ENCODE measurements around the gene FILIP1. TPM values are rescaled to one million over a fixed set of nuclear protein-coding genes. Genes with fewer than 3 reads are reported as not detected.
A peak's percentile ranks its signal among the peaks of the same experiment; 100 is the strongest.

Gene FILIP1
- total and polyA plus RNA-seq, 10 of the 15 experiments (the other 5 are each of a cell fraction or from before 2014, with no cell fraction given), result 0.23 to 2.0 (median 0.44) TPM

GRCh38 chr6:75243333-75244062, 250.1 kb downstream of the FILIP1 start, which contains the start of gene COX7A2 (continued):
- TF ChIP-seq PBX3 (IDR thresholded peaks at IDR 0.05; ENCODE audit: insufficient replicate concordance, low read depth, low read length) (peak; percentile 40), MTA3 (IDR thresholded peaks at IDR 0.05; ENCODE audit: borderline replicate concordance, low read length) (peak; percentile 84; the same call in 1 of the 2 replicates), ZNF384 (IDR thresholded peaks at IDR 0.05; ENCODE audit: borderline replicate concordance, low read depth, low read length) (no peak), SREBF2 (IDR thresholded peaks at IDR 0.05; ENCODE audit: low read length) (no peak), TCF7 (IDR thresholded peaks at IDR 0.05; ENCODE audit: borderline replicate concordance) (no peak), KLF5 (IDR thresholded peaks at IDR 0.05; ENCODE audit: partially characterized antibody) (peak; percentile 46), MYB (IDR thresholded peaks at IDR 0.05; ENCODE audit: borderline replicate concordance, low read depth, low read length) (peak; percentile 87), IKZF1 (conservative IDR thresholded peaks at IDR 0.05) (peak; percentile 71), CTCF (IDR thresholded peaks at IDR 0.05 in 2 of 3, conservative IDR thresholded peaks at IDR 0.05 in 1 of 3; ENCODE audit: control insufficient read depth in 2 of 3, extremely low read depth in 1 of 3, insufficient read depth in 1 of 3, low read depth in 3 of 3, low read length in 3 of 3) (no peak), PKNOX1 (IDR thresholded peaks at IDR 0.05) (peak; percentile 87), CBFB (IDR thresholded peaks at IDR 0.05; ENCODE audit: low read depth) (peak; percentile 94), NFXL1 (IDR thresholded peaks at IDR 0.05; ENCODE audit: borderline replicate concordance) (no peak), POLR2A (IDR thresholded peaks at IDR 0.05; ENCODE audit: low read depth, low read length) (peak; percentile 97), SIN3A (IDR thresholded peaks at IDR 0.05; ENCODE audit: low read depth, low read length) (peak; percentile 26; the same call in 1 of the 2 replicates), SMAD1 (IDR thresholded peaks at IDR 0.05; ENCODE audit: low read depth, partially characterized antibody) (peak; percentile 81)
- TF ChIP-seq, protein P1, sequence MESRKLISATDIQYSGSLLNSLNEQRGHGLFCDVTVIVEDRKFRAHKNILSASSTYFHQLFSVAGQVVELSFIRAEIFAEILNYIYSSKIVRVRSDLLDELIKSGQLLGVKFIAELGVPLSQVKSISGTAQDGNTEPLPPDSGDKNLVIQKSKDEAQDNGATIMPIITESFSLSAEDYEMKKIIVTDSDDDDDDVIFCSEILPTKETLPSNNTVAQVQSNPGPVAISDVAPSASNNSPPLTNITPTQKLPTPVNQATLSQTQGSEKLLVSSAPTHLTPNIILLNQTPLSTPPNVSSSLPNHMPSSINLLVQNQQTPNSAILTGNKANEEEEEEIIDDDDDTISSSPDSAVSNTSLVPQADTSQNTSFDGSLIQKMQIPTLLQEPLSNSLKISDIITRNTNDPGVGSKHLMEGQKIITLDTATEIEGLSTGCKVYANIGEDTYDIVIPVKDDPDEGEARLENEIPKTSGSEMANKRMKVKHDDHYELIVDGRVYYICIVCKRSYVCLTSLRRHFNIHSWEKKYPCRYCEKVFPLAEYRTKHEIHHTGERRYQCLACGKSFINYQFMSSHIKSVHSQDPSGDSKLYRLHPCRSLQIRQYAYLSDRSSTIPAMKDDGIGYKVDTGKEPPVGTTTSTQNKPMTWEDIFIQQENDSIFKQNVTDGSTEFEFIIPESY (IDR thresholded peaks at IDR 0.05), result no peak; the same call in 1 of the 2 replicates
- TF ChIP-seq, protein P2, sequence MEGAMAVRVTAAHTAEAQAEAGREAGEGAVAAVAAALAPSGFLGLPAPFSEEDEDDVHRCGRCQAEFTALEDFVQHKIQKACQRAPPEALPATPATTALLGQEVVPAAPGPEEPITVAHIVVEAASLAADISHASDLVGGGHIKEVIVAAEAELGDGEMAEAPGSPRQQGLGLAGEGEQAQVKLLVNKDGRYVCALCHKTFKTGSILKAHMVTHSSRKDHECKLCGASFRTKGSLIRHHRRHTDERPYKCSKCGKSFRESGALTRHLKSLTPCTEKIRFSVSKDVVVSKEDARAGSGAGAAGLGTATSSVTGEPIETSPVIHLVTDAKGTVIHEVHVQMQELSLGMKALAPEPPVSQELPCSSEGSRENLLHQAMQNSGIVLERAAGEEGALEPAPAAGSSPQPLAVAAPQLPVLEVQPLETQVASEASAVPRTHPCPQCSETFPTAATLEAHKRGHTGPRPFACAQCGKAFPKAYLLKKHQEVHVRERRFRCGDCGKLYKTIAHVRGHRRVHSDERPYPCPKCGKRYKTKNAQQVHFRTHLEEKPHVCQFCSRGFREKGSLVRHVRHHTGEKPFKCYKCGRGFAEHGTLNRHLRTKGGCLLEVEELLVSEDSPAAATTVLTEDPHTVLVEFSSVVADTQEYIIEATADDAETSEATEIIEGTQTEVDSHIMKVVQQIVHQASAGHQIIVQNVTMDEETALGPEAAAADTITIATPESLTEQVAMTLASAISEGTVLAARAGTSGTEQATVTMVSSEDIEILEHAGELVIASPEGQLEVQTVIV (IDR thresholded peaks at IDR 0.05; ENCODE audit: borderline replicate concordance, partially characterized antibody), result no peak
- TF ChIP-seq, protein P3, sequence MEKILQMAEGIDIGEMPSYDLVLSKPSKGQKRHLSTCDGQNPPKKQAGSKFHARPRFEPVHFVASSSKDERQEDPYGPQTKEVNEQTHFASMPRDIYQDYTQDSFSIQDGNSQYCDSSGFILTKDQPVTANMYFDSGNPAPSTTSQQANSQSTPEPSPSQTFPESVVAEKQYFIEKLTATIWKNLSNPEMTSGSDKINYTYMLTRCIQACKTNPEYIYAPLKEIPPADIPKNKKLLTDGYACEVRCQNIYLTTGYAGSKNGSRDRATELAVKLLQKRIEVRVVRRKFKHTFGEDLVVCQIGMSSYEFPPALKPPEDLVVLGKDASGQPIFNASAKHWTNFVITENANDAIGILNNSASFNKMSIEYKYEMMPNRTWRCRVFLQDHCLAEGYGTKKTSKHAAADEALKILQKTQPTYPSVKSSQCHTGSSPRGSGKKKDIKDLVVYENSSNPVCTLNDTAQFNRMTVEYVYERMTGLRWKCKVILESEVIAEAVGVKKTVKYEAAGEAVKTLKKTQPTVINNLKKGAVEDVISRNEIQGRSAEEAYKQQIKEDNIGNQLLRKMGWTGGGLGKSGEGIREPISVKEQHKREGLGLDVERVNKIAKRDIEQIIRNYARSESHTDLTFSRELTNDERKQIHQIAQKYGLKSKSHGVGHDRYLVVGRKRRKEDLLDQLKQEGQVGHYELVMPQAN (conservative IDR thresholded peaks at IDR 0.05), result peak; percentile 76

Measured in GM12878 (cell line).